Measurements from ENCODE around the gene EPN1.

Gene EPN1

DNA sequence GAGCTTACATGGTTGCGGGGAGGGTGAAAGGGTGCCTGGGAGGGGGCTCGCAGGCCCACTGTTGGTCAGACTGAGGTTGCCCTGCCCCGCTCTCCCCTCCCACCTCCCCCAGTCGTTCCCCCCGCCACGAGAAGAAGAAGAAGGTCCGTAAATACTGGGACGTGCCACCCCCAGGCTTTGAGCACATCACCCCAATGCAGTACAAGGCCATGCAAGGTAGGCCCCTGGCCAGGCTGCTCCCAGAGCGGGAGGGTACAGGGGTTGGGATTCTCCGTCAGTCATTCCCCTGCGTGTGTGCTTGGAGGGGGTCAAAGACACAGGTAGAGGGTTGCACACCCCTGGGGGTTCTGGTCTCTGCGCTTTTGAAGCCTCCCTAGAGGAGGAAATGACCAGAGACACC, 14.6 kb upstream of the EPN1 start:
- DNase-seq (ENCODE audit: low read depth in 2 of 2, low spot score in 1 of 2), result no peak

DNA sequence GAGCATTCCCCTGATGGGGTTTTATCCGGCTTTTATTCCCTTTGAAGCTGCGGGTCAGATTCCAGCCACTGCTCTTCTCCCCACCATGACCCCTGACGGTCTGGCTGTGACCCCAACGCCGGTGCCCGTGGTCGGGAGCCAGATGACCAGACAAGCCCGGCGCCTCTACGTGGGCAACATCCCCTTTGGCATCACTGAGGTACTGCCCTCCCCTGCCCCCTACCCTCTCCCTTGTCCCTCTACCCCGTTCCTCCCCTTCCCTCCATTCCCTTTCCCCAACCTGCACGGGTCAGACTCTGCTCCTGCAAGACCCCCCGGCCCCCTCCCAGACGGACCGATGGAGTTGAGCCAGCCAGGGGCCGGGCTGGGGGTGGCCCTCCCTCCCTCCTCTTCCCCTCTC, 14.0 kb upstream of the EPN1 start:
- no peak for DNase-seq (ENCODE audit: low read depth in 2 of 2, low spot score in 1 of 2)

DNA sequence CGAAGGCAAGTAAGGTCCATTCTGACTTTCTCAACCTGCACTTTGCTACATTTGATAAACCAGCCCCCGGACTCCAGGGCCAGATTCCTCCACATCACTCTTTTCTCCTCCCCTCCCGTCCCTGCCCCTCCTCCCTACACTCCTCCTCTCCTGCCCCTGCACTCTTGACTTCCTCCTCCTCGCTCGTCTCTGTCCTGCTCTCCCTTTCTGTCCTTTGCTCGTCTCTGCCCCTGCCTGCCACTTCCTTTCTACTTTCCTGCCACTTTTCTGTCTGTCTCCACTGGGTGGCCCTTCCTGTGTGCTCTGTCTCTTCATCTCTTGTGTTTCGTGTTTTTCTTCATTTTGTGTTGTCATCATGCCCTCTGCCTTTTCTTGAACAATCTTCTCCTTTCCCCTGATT, 13.2 kb upstream of the EPN1 start:
- no peak for DNase-seq (ENCODE audit: low read depth in 2 of 2, low spot score in 1 of 2)

DNA sequence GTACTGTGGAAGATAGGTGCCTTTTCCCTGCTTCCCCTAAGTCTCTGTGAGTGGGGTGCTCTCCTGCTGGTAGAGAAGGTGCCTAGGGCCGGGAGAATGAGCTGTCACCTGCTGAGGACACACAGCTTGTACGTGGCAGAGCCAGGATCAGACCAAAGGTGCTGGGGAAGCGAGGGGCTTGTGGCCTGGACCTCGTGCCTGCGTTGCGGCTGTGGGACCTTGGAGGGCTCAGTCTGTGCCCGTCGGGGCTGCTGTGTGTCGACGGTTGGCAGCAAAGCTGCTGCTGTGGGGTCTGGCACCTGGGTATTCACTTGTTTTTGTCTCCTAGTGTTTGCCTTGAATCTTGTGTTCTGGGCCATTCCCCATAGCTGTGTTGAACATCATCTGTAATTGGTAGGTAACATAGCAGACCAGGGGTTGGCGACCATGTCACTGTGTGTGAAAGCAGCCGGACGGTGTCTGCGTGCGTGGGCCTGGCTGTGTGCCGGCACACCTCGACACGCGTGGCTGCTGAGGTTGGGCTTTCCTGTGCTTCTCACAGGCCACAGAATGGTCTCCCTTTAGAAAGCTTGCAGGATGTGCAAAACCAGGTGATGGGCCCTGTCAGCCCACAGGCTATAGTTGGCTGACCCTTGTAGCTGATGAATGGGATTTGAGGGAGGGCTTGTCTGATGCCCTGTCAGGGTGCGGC, 11.0 kb upstream of the EPN1 start:
- DNase-seq (ENCODE audit: low read depth in 2 of 2, low spot score in 1 of 2), result no peak

DNA sequence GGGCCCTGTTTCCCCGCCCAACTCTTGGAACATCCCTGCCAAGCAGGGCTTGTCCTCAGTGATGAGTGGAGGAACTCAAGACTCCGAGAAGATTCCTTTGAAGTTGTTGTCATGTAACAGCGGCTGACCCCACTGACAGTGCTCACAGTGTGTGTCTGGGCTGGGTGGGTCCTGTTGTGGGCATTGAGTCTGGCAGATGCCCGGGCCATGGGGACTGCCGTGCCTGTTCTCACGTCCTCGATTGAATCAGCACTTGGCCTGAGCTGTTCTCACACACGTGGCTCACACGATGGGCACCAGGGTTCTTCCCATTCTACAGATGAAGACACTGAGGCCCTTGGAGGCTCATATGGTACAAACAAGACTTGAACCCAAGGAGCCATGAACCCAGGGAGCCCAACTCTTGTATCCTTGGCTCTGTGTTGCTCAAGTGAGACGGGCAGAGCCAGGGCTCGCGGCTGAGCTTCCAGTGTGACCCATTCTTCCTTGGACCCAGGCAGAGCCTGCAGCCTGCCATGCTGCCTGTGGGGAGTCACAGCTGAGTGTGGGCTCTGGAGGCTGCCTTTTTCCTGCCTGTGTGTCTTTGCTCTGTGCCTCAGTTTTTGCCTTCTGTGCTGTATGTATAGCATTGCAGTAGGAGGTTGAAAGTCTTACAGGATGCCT, 8.6 kb upstream of the EPN1 start:
- DNase-seq (ENCODE audit: low read depth in 2 of 2, low spot score in 1 of 2), result no peak

DNA sequence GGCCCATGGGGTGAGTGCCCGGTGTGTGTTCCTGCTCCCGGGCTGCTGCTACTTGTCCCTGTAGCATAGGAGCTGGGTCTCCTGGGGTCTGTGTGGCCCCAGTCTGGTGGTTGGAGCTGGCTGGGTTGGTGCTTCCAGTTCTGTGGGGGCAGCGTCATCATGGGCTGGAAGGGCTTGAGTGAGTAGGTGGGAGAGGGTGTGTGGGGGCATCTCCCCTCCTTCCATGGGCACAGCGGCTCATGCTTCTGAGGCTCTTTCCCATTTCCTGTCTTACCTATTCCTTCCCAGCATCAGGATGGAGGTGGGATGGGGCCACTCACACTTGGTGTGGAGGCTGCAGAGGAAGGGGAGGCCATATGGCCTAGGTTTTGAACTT, 8.0 kb upstream of the EPN1 start:
- DNase-seq (ENCODE audit: low read depth in 2 of 2, low spot score in 1 of 2), result no peak

DNA sequence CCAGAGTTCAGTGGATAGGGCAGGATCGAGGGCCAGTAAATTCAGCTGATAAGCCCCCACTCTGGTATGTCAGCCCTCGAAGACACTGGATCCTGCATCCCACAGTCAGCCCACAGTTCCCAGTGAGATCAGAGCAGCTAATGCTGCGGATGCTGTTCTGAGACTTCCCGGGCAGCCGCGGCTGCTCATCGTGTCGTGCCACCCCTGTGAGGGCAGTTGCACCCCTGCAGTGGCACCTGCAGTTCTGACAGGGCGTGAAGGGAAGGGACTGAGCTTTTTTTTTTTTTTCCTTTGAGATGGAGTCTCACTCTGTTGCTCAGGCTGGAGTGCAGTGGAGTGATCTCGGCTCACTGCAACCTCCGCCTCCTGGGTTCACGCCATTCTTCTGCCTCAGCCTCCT, 7.5 kb upstream of the EPN1 start:
- DNase-seq (ENCODE audit: low read depth in 2 of 2, low spot score in 1 of 2), result no peak

DNA sequence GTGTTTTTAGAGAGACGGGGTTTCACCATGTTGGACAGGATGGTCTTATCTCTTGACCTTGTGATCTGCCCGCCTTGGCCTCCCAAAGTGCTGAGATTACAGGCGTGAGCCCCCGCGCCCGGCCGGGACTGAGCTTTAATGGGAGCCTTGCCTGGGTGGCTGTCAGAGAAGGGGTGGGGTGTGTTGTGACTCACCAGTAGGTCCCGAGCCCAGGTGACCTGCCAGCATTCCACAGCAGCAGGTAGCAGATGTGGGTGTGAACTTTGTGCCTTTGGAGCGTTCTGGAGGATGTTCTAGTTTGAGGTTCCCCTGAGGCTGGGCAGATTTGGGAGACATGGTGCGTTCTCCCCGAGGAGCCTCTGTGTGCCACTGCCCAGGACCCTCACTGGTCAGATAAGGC, 7.1 kb upstream of the EPN1 start:
- DNase-seq (ENCODE audit: low read depth in 2 of 2, low spot score in 1 of 2), result no peak

DNA sequence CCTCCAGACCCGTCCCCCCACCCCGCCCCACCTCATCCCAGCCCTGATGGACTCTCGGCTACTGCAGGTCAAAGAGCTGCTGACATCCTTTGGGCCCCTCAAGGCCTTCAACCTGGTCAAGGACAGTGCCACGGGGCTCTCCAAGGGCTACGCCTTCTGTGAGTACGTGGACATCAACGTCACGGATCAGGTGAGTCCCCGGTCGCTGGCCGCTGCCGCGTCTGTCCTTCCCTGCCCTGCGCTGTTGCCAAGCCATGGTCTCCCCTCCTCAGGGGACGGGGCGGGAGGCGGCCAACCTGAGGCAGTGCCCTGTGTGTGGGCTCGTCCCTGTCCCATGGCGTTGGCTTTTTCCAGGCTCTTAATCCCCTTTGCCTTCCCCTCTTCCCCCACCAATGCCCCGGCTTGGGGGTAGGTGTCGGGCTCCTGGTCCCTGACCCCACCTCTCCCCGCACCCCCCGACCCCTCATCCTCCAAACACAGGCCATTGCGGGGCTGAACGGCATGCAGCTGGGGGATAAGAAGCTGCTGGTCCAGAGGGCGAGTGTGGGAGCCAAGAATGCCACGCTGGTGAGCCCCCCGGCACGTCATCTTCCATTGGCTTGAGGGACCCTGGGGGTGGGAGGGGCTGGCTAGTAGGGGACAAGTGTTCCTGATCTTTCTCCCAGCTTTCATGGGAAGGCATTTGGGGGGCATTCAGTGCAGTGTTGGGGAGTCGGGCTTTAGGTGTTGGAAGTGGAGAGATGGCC, 6.2 kb upstream of the EPN1 start:
- no peak for DNase-seq (ENCODE audit: low read depth in 2 of 2, low spot score in 1 of 2)

DNA sequence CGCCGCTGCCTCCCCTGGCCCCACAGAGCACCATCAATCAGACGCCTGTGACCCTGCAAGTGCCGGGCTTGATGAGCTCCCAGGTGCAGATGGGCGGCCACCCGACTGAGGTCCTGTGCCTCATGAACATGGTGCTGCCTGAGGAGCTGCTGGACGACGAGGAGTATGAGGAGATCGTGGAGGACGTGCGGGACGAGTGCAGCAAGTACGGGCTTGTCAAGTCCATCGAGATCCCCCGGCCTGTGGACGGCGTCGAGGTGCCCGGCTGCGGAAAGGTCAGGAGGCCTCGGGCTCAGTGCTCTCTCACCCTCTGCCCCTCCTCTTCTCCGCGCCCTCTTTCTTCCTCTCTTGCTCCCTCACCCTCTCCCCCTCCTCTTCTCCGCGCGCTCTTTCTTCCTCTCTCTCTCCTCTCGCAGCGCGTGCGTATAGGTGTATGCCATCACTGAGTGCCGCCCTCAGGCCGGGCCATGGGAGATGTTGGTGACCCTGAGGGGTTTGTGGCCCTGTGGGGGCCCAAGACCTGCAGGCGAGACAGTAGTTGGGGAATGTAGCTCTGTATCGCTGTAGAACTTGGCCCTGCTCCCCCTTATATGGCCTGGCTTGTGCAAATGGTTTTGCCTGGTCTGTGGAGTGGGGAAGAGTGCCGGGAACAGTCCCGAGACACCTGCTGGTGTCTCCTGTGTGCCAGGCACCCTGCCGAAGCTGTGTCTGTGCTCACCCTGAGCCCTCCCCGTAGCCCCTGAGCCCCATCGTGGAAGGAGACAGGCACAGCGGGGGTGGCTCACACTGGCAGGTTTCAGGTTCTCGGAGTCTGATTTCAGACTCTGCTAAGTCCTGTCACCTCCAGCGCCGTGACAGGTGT, 5.4 kb upstream of the EPN1 start:
- DNase-seq (ENCODE audit: low read depth in 2 of 2, low spot score in 1 of 2), result no peak

DNA sequence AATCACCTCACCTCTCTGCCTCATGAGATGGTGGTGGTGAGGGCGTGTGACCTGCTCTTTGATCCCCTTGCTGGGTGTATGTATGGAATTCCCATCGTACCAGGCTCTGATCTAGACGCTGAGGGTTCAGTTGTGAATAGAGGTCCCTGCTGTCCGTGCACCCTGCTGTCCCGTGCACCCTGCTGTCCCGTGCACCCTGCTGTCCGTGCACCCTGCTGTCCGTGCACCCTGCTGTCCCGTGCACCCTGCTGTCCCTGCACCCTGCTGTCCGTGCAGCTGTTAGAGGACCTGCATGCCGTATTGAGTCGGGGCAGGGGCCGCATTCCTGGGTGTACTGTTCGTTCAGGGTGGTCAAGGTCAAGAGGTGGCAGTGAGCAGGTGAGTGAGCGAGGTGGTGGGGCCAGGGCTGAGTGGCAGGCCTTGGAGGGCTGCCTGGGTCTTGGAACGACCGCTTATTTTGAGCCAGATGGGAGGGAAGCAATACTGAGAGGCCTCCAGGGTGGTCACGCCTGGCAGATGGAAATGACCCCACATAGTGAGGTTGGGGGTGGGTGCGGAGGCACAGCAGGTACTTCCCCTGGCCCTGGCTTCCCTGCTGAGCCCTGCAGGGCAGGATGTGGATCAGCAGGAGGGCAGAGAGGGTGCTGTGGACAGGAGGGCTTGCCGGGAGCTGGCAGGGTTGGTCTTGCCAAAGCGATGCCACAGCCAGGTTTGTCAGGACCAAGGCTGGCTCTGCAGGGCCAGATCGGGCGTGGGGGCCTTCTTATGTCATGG, 4.6 kb upstream of the EPN1 start:
- no peak for DNase-seq (ENCODE audit: low read depth in 2 of 2, low spot score in 1 of 2)

DNA sequence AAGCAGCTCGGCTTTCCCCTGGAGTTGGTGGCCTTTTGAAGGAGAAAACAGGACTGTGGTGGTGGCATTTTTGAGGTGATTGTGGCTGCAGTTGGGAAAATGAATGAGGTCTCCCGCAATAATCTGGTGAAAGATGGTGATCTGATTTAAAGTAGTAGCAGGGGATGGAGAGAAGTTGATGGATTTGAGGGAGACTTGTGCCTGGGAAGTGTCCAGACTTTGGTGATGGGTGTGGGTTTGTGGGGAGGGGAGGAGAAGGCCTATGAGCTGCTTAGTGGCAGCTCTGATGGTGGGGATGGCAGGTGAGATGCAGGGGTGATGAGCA, 4.0 kb upstream of the EPN1 start:
- DNase-seq (ENCODE audit: low read depth in 2 of 2, low spot score in 1 of 2), result no peak

DNA sequence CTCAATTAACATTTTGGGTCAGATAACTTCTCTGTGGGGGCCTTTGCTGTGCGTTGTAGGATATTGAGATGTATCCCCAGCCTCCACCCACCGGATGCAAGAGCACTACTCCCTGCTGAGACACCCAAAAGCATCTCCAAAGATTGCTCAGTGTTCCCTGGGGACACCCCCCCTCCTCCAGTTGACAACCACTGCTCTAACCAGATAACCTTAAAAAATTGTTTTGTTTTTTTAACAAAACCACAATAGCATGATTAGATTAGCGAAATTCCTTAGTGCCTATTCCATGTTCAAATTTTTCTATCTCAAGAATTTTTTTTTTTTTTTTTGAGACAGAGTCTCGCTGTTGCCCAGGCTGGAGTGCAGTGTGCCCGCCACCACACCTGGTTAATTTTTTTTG, 2.6 kb upstream of the EPN1 start:
- no peak for DNase-seq (ENCODE audit: low read depth in 2 of 2, low spot score in 1 of 2)

DNA sequence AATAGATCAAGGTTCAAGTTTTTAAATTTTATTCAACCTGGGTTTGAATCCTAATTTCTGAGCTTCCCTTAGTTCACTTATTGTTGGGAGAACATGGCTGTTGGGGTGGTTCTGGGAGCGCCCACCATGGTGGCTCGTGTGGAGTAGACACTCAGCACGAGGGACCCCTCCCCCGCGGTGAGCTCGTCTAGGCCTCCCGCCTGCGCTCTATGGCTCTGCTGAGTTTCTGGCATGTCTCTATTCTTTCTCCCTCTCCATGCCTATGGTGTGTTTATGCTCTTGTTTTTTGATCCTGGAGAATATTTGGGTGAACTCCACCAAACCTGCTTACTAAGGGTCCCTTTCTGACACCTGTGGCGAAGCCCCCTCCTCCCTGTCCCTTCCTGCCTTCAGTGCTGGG, 1.6 kb upstream of the EPN1 start:
- DNase-seq (ENCODE audit: low read depth in 2 of 2, low spot score in 1 of 2), result no peak

DNA sequence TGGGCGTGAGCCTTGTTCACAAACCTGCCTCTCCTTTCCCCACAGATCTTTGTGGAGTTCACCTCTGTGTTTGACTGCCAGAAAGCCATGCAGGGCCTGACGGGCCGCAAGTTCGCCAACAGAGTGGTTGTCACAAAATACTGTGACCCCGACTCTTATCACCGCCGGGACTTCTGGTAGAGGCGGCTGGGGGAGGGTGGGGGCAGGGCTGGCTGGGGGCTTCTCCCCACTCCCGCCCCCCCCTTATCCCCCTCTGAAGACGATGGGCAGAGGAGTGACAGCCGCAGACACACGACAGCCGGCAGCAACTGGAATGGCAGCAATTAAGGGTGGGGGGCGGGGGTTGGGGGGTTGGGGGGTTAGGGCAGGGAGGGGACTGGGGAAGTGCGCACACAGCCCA, 1.1 kb upstream of the EPN1 start:
- DNase-seq (ENCODE audit: low read depth in 2 of 2, low spot score in 1 of 2), result no peak

DNA sequence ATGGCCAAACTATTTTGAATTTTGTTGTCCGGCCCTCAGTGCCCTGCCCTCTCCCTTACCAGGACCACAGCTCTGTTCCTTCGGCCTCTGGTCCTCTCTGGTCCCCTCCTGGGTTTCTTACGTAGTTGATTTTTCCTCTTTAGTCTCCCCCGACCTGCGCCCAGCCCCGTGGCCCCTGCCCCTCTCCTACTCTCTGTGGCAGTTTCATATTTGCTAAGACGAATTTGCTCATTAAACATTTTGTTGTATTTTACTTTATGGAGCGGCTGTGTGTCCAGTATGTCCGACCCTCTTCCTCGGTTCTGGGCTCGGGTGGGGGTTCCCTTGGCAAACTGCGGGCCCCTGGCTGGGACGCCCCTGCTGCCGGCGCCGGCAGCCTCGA, 576 bp upstream of the EPN1 start:
- DNase-seq (ENCODE audit: low read depth in 2 of 2, low spot score in 1 of 2), result no peak

DNA sequence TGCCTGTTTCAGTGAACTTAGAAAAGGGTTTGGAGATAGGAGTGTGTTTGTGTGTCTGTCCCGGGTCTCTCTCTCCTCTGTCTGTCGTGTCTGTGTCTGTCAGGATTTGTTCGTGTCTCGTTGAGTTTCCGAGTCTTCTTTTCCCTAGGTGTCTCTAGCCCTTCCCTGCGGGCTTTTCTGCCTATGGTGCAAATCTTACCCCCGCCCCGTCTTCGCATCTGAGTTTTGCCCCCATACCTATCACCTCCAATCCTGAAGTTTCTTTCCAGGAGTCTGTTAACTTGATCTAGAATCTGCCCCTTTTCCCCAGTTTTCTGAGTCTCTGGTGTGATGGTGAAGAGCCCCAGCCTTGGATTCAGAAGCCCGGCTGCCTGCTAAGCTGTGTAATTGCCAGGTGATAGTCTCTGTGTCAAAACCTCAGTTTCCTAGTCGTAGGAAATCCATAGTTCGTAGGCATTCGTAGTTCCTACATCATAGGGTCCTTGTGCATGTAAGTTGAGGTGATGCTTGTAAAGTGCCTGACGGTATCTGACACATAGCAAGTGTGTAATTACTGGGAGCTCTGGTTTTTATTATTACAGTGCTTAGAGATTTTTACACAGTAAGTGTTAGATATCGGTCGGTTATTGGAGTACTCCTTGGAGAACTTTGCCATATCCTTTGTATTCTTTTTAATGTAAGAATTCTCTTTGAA, 782 bp downstream of the EPN1 start:
- DNase-seq (ENCODE audit: low read depth in 2 of 2, low spot score in 1 of 2), result no peak

DNA sequence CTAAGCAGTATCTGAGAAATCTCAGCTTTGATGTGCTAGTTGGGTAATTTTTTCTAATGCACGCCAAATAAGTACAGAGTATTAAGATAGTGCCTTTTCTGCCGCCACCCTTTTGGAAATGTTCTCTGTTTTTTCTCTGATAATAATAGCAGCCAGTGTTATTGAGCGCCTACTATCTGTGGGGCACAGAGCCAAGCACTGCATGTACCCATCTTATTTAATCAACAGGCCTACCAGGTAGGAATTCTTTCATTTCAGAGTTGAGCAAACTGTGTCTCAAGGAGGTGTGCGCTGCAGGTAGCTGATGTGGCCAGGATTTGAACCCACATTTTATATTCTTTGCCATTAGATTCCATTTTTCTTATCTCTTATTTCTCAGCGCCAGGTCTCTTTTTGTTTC, 1.4 kb downstream of the EPN1 start:
- no peak for DNase-seq (ENCODE audit: low read depth in 2 of 2, low spot score in 1 of 2)

DNA sequence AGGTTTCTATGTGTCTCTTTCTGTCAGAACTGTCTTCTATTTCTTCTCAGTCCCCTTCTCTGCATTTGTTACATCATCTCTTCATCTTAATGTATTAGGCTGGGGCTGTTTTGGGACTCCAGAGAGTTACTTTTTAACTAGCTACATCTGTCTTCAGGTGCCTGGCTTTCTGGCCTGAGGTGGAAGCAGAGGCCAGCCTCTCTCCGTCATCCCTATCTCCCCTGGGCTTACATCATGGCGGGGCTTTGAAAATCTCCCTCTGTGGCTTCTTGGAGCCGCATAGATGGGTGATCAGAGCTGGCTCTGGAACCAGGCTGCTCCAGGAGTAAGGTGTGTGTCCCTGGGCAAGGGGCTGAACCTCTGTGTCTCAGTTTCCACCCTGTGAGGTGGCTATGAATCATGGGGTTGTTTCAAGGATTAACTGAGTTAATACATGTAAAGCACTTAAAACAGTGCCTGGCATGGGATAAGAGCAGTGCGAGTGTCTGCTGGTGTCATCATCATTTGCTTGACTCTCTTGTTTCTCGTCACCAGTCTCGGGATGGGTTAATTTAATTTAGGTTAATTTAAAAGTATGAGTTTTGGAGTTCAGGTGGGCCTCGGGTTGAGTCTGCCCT, 2.0 kb downstream of the EPN1 start:
- no peak for DNase-seq (ENCODE audit: low read depth in 2 of 2, low spot score in 1 of 2)

DNA sequence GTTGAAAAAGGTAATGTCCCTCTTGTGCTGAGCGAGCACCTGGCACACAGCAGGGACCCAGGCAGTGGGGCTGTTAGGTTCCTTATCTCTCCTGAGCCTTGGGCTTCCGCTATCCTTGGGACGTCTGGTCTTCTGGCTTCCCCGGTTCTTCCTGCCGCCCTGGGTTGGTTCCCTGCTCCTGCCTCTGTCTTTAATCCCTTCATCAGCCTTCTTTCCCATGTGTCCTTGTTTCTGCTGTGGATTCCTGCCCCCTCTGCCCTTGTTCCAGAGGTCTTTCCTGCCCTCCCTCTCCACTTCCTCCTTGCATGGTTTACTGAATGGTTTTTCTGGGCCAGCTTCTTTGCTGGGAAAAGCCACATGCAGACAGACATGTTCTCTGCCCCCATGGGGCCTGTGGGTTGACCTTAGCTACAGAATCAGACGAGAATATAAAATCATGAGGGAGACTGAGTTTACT, 2.6 kb downstream of the EPN1 start:
- DNase-seq (ENCODE audit: low read depth in 2 of 2, low spot score in 1 of 2), result no peak

Measured in stimulated activated CD8-positive, alpha-beta memory T cell treated with anti-CD3 and anti-CD28 coated beads, Interleukin-4, amount 100 ng/mL, for 4 hours (primary cell).